Measurements from ENCODE around the gene CAVIN1. TPM values are rescaled to one million over a fixed set of nuclear protein-coding genes. Genes with fewer than 3 reads are reported as not detected.
"Not testable (repeated sequence)": the region's sequence is repeated elsewhere in the genome, so short reads cannot be mapped to it uniquely, and the experiment has no call there.

The CAVIN1 gene
- total RNA-seq, 2 donors from 2014 or later = 0.51 to 3.1 TPM

GRCh38 chr17:42458497-42459255 lies 35.6 kb upstream of the CAVIN1 start, which contains the start of gene ATP6V0A1:
Gene ATP6V0A1 (plus strand): TSS chr17:42458878. CDS start chr17:42460895, 2,017 bp downstream.
- H3K27ac ChIP-seq (ENCODE audit: low read depth, low read length) = peak within 1 kb of the TSS; percentile 65

GRCh38 chr17:42457107-42457792 lies 34.2 kb upstream of the CAVIN1 start:
- peaks cover 2% of the 10 kb centered on the region for H3K27me3 Mint-ChIP-seq (ENCODE audit: insufficient read depth)
- Histone ChIP-seq H3K9me3 (ENCODE audit: control insufficient read depth, low read length) (no peaks in the 10 kb centered on the region), H3K36me3 (ENCODE audit: control insufficient read depth, insufficient read depth, low read length) (peaks cover 5% of the 10 kb centered on the region), H3K4me3 (ENCODE audit: low read length) (no peak overlapping the region), H3K27me3 (ENCODE audit: control insufficient read depth, insufficient read depth, low read length, poor library complexity, severe bottlenecking) (no peaks in the 10 kb centered on the region), H3K27ac (ENCODE audit: low read depth, low read length) (no peak overlapping the region), H3K9ac (ENCODE audit: extremely low read depth, low read length, poor library complexity, severe bottlenecking) (no peak overlapping the region), H3K4me1 (ENCODE audit: control insufficient read depth, insufficient read depth, low read length) (no peaks in the 10 kb centered on the region)
- TF ChIP-seq CTCF (conservative IDR thresholded peaks at IDR 0.05) = no peak
- peaks cover 13% of the 10 kb centered on the region for H3K36me3 Mint-ChIP-seq (ENCODE audit: low read depth)
- WGBS, 2 experiments (ENCODE audit: insufficient coverage in 1 of 2, insufficient read length in 1 of 2) = 91 to 95% methylated on average over 2 to 5 of the region's 6 CpGs
- DNase-seq = no peak
- no peaks in the 10 kb centered on the region for H3K9me3 Mint-ChIP-seq
- H3K4me1 Mint-ChIP-seq = peaks cover 19% of the 10 kb centered on the region
- peak overlapping the region; percentile 16 for H3K4me3 Mint-ChIP-seq
- H3K27ac Mint-ChIP-seq = no peak overlapping the region

More at GRCh38 chr17:42458497-42459255, 35.6 kb upstream of the CAVIN1 start, which contains the start of gene ATP6V0A1:
- Histone ChIP-seq H3K27me3 (ENCODE audit: control insufficient read depth, insufficient read depth, low read length, poor library complexity, severe bottlenecking) (no peaks in the 10 kb centered on the region), H3K4me3 (ENCODE audit: low read length) (peak within 1 kb of the TSS; percentile 89), H3K36me3 (ENCODE audit: control insufficient read depth, insufficient read depth, low read length) (peaks cover 12% of the 10 kb centered on the region), H3K9me3 (ENCODE audit: control insufficient read depth, low read length) (no peaks in the 10 kb centered on the region), H3K9ac (ENCODE audit: extremely low read depth, low read length, poor library complexity, severe bottlenecking) (peak within 1 kb of the TSS; percentile 66), H3K4me1 (ENCODE audit: control insufficient read depth, insufficient read depth, low read length) (no peaks in the 10 kb centered on the region)
- Mint-ChIP-seq H3K36me3 (ENCODE audit: low read depth) (peaks cover 17% of the 10 kb centered on the region), H3K27me3 (ENCODE audit: insufficient read depth) (no peaks in the 10 kb centered on the region), H3K4me1 (peaks cover 19% of the 10 kb centered on the region), H3K27ac (peak within 1 kb of the TSS; percentile 96), H3K9me3 (no peaks in the 10 kb centered on the region), H3K4me3 (peak within 1 kb of the TSS; percentile 89)
- 0 to 1% methylated on average over 5 to 43 of the region's 45 CpGs for WGBS, 2 experiments (ENCODE audit: insufficient coverage in 1 of 2, insufficient read length in 1 of 2)
- no peak for TF ChIP-seq CTCF (conservative IDR thresholded peaks at IDR 0.05)
- peak; percentile 99 for DNase-seq

GRCh38 chr17:42456223-42457106 lies 33.4 kb upstream of the CAVIN1 start:
- no peak for TF ChIP-seq CTCF (conservative IDR thresholded peaks at IDR 0.05)
- Mint-ChIP-seq H3K27ac (no peak overlapping the region), H3K36me3 (ENCODE audit: low read depth) (peaks cover 7% of the 10 kb centered on the region), H3K4me3 (no peak overlapping the region), H3K27me3 (ENCODE audit: insufficient read depth) (peaks cover 2% of the 10 kb centered on the region), H3K9me3 (no peaks in the 10 kb centered on the region), H3K4me1 (peaks cover 19% of the 10 kb centered on the region)
- Histone ChIP-seq H3K9me3 (ENCODE audit: control insufficient read depth, low read length) (no peaks in the 10 kb centered on the region), H3K4me3 (ENCODE audit: low read length) (no peak overlapping the region), H3K27me3 (ENCODE audit: control insufficient read depth, insufficient read depth, low read length, poor library complexity, severe bottlenecking) (no peaks in the 10 kb centered on the region), H3K36me3 (ENCODE audit: control insufficient read depth, insufficient read depth, low read length) (peaks cover 2% of the 10 kb centered on the region), H3K4me1 (ENCODE audit: control insufficient read depth, insufficient read depth, low read length) (no peaks in the 10 kb centered on the region), H3K27ac (ENCODE audit: low read depth, low read length) (no peak overlapping the region), H3K9ac (ENCODE audit: extremely low read depth, low read length, poor library complexity, severe bottlenecking) (no peak overlapping the region)
- WGBS, 2 experiments (ENCODE audit: insufficient coverage in 1 of 2, insufficient read length in 1 of 2) = 81 to 84% methylated on average over 4 to 5 of the region's 5 CpGs
- no peak for DNase-seq

GRCh38 chr17:42454987-42455386 lies 31.9 kb upstream of the CAVIN1 start:
- H3K9ac ChIP-seq (ENCODE audit: extremely low read depth, low read length, poor library complexity, severe bottlenecking); H3K27me3 ChIP-seq (ENCODE audit: control insufficient read depth, insufficient read depth, low read length, poor library complexity, severe bottlenecking); H3K27ac ChIP-seq (ENCODE audit: low read depth, low read length); H3K4me1 ChIP-seq (ENCODE audit: control insufficient read depth, insufficient read depth, low read length); H3K4me3 Mint-ChIP-seq; DNase-seq; H3K4me3 ChIP-seq (ENCODE audit: low read length); H3K36me3 ChIP-seq (ENCODE audit: control insufficient read depth, insufficient read depth, low read length); H3K36me3 Mint-ChIP-seq (ENCODE audit: low read depth); H3K9me3 Mint-ChIP-seq; H3K9me3 ChIP-seq (ENCODE audit: control insufficient read depth, low read length); H3K27me3 Mint-ChIP-seq (ENCODE audit: insufficient read depth); H3K27ac Mint-ChIP-seq: not testable (repeated sequence)
- 93 to 100% methylated on average over 2 to 6 of the region's 6 CpGs for WGBS, 2 experiments (ENCODE audit: insufficient coverage in 1 of 2, insufficient read length in 1 of 2)
- peaks cover 12% of the 10 kb centered on the region for H3K4me1 Mint-ChIP-seq

Measured in endodermal cell (in vitro differentiated cells).